ENCODE data around the gene FAM53A.

DNA sequence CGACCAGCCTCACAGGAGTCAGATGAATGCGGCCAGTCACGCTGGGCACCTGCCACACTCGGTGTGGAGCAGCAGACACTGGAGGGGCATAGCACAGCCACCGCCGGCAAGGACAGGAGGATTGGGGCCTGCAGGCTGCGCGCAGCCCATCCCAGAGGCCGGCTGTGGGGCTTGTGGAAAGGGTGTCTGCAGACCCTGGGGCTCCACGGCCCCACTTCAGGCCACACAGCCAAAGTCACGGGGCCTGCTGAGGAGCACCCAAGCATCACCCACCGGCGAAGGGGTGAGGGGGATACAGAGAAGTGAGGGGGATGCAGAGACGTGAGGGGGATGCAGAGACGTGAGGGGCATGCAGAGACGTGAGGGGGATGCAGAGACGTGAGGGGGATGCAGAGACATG is 70.1 kb downstream of the FAM53A start:
- TF ChIP-seq SIX5 (IDR thresholded peaks at IDR 0.05; ENCODE audit: low read depth, low read length, severe bottlenecking) (no peak), EZH2 (IDR thresholded peaks at IDR 0.05; ENCODE audit: borderline replicate concordance, control insufficient read depth, low read depth, low read length) (no peak), SUZ12 (IDR thresholded peaks at IDR 0.05; ENCODE audit: unreplicated experiment) (no peak), NRF1 (conservative IDR thresholded peaks at IDR 0.05; ENCODE audit: low read depth, low read length) (no peak), CREB1 (IDR thresholded peaks at IDR 0.05; ENCODE audit: low read depth) (no peak), PAX8 (IDR thresholded peaks at IDR 0.05) (no peak), EP300 (IDR thresholded peaks at IDR 0.05; ENCODE audit: borderline replicate concordance in 1 of 2, control insufficient read depth in 1 of 2, low read depth in 2 of 2, low read length in 2 of 2) (no peak), MYC (IDR thresholded peaks at IDR 0.05; ENCODE audit: insufficient read depth, insufficient read length, insufficient replicate concordance, low read length, severe bottlenecking) (no peak), RAD21 (IDR thresholded peaks at IDR 0.05; ENCODE audit: insufficient read depth, low read depth, low read length) (no peak), EGR1 (IDR thresholded peaks at IDR 0.05; ENCODE audit: borderline replicate concordance in 1 of 2, low read depth in 2 of 2, low read length in 2 of 2) (no peak), SIN3A (IDR thresholded peaks at IDR 0.05; ENCODE audit: low read depth, low read length) (no peak), POLR2A (IDR thresholded peaks at IDR 0.05; ENCODE audit: low read depth, low read length) (no peak)
- TF ChIP-seq, protein P1, sequence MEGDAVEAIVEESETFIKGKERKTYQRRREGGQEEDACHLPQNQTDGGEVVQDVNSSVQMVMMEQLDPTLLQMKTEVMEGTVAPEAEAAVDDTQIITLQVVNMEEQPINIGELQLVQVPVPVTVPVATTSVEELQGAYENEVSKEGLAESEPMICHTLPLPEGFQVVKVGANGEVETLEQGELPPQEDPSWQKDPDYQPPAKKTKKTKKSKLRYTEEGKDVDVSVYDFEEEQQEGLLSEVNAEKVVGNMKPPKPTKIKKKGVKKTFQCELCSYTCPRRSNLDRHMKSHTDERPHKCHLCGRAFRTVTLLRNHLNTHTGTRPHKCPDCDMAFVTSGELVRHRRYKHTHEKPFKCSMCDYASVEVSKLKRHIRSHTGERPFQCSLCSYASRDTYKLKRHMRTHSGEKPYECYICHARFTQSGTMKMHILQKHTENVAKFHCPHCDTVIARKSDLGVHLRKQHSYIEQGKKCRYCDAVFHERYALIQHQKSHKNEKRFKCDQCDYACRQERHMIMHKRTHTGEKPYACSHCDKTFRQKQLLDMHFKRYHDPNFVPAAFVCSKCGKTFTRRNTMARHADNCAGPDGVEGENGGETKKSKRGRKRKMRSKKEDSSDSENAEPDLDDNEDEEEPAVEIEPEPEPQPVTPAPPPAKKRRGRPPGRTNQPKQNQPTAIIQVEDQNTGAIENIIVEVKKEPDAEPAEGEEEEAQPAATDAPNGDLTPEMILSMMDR (IDR thresholded peaks at IDR 0.05 in 2 of 3, conservative IDR thresholded peaks at IDR 0.05 in 1 of 3; ENCODE audit: control insufficient read depth in 2 of 3, extremely low read depth in 1 of 3, insufficient read depth in 1 of 3, low read depth in 3 of 3, low read length in 3 of 3), result no peak

Measured in GM12878 (cell line).